ENCODE data around the gene XXYLT1.

Gene XXYLT1

GRCh38 chr3:195129644-195130492, 141.1 kb downstream of the XXYLT1 start:
- DNase-seq (ENCODE audit: low read depth): no peak

- DNase-seq (ENCODE audit: low read depth): no peak
Measured at GRCh38 chr3:195129072-195129643, 141.8 kb downstream of the XXYLT1 start.

GRCh38 chr3:195128255-195129071, 142.5 kb downstream of the XXYLT1 start:
- no peak for DNase-seq (ENCODE audit: low read depth)

- no peak for DNase-seq (ENCODE audit: low read depth)
Measured at GRCh38 chr3:195126056-195126605, 144.8 kb downstream of the XXYLT1 start.

- no peak for DNase-seq (ENCODE audit: low read depth)
Measured at GRCh38 chr3:195125646-195126045, 145.3 kb downstream of the XXYLT1 start.

GRCh38 chr3:195124378-195124992, 146.5 kb downstream of the XXYLT1 start:
- no peak for DNase-seq (ENCODE audit: low read depth)

GRCh38 chr3:195123281-195123691, 147.7 kb downstream of the XXYLT1 start:
- DNase-seq (ENCODE audit: low read depth): no peak

- DNase-seq (ENCODE audit: low read depth): no peak
Measured at GRCh38 chr3:195122261-195122660, 148.7 kb downstream of the XXYLT1 start.

- no peak for DNase-seq (ENCODE audit: low read depth)
Measured at GRCh38 chr3:195120267-195120601, 150.7 kb downstream of the XXYLT1 start.

- no peak for DNase-seq (ENCODE audit: low read depth)
Measured at GRCh38 chr3:195119461-195120266, 151.3 kb downstream of the XXYLT1 start.

- no peak for DNase-seq (ENCODE audit: low read depth)
Measured at GRCh38 chr3:195118671-195119070, 152.3 kb downstream of the XXYLT1 start.

- DNase-seq (ENCODE audit: low read depth): no peak
Measured at GRCh38 chr3:195117978-195118581, 152.9 kb downstream of the XXYLT1 start.

GRCh38 chr3:195116407-195117185, 154.4 kb downstream of the XXYLT1 start:
- DNase-seq (ENCODE audit: low read depth): no peak

GRCh38 chr3:195115600-195116406, 155.2 kb downstream of the XXYLT1 start:
- no peak for DNase-seq (ENCODE audit: low read depth)

- DNase-seq (ENCODE audit: low read depth): no peak
Measured at GRCh38 chr3:195114786-195115599, 156.0 kb downstream of the XXYLT1 start.

GRCh38 chr3:195113536-195114425, 157.2 kb downstream of the XXYLT1 start:
- DNase-seq (ENCODE audit: low read depth): no peak

GRCh38 chr3:195113048-195113447, 157.9 kb downstream of the XXYLT1 start:
- no peak for DNase-seq (ENCODE audit: low read depth)
